ENCODE results near the gene ZNF74. TPM values are rescaled to one million over a fixed set of nuclear protein-coding genes. Genes with fewer than 3 reads are reported as not detected.
"Not testable (repeated sequence)": the region's sequence is repeated elsewhere in the genome, so short reads cannot be mapped to it uniquely, and the experiment has no call there.

Gene ZNF74
- polyA plus RNA-seq, 4 donors, result 13.6 to 21.8 (median 15.9) TPM

GRCh38 chr22:20441631-20442484 is 47.9 kb downstream of the ZNF74 start:
- DNase-seq (ENCODE audit: low read depth in 4 of 4, low spot score in 3 of 4), result no peak

DNA sequence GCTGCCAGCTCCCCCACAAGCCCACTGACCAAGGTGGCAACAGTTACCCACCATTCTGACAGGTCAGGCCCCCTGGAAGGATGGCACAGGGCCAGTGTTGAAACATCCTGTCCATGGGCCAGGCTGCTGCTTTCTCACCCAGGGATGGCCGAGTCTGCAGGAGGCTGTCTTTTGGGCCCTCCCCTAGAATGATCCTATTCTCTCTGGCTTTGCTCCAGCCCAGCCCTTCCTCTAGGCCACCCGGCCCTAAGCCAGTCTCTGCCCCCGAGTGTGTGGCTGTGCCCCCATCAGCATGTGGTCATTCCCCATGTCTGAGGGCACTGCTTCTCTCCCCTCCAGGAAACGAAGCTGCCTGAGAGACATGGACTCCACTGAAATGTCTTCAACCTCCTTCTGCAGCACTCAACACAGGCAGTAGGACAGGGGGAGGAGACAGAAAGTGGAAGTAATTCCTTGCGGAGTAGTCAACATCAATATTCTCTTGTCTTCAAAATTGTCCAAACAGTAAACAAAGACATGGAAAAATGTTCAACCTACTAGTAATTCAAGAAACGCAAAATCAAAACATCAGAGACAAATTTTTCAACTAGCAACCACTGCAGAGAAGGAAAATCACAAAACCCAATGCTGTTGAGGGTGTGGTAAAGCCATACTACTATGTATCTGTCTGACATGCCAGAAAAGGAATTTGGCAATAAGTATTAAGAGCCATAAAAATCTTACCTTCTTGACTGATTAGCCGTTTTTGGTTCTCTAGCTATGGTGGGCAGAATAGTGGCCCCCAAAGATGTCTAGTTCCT is 48.7 kb downstream of the ZNF74 start:
- DNase-seq (ENCODE audit: low read depth in 4 of 4, low spot score in 3 of 4), result no peak

GRCh38 chr22:20444325-20444724 is 50.4 kb downstream of the ZNF74 start:
- DNase-seq (ENCODE audit: low read depth in 4 of 4, low spot score in 3 of 4), result no peak

DNA sequence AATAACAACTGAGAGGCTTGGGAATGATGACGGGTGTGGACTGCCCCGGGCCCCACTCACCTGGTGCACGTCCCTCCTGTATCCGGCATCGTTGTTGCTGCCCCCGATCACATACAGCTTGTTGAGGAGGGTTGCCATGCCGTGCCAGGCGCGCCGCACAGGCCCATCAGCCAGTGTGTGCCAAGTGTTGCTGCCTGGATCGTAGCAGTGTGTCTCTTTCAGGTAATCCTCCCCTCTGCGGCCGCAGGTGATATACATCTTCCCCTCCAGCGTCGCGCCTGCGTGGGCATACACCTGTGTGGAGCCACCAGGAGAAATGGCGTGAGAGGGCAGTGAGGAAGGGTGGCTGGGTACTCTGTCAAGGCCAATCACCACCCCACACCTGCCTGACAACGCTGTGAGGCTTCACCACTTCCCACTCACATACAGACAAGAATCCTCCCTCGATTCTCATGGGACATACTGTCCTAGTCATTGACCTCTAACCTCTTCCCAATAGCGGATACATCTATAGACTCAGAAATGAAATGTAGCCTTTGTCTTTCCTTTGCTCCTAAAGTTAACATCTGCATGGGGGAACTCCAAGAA is 52.5 kb downstream of the ZNF74 start:
- no peak for DNase-seq (ENCODE audit: low read depth in 4 of 4, low spot score in 3 of 4)

DNA sequence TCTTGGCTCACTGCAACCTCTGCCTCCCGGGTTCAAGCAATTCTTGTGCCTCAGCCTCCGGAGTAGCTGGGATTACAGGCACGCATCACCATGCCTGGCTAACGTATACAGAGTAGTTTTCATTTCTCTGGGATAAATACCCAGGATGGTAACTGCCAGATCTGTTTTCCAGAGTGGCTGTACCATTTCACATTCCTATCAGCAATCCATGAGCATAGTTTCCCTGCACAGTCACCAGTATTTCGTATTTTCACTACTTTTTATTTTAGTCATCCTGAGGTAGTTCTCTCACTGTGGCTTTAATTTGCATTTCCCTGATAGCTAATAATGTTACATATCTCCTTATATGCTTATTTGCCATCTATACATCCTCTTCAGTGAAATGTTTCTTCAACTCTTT is 54.7 kb downstream of the ZNF74 start:
- DNase-seq (ENCODE audit: low read depth in 4 of 4, low spot score in 3 of 4), result no peak

DNA sequence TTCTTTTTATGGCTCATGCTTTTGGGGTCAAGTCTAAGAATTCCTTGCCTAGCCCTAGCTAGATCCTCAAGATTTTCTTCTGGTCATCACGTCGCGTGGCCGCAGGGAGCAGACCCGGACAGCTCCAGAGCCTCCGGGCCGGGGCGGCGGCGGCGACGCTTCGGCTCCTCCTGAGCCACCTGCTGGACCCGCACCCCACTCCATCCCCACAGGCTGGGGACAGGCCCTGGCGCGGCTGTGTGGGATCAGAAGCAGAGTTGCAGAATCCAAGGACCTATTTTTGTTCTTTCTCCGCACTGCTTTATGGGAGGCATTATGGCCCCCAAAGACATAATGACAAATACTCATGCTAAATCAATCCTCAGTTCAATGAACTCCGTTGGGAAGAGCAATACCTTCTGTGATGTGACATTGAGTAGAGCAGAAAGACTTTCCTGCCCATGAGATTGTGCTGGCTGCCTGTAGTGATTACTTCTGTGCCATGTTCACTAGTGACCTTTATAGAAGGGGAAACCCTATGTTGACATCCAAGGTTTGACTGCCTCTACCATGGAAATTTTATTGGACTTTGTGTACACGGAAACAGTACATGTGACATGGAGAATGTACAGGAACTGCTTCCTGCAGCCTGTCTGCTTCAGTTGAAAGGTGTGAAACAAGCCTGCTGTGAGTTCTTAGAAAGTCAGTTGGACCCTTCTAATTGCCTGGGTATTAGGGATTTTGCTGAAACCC is 56.0 kb downstream of the ZNF74 start:
- DNase-seq (ENCODE audit: low read depth in 4 of 4, low spot score in 3 of 4), result no peak

GRCh38 chr22:20450551-20450906 is 56.6 kb downstream of the ZNF74 start:
- no peak for DNase-seq (ENCODE audit: low read depth in 4 of 4, low spot score in 3 of 4)

DNA sequence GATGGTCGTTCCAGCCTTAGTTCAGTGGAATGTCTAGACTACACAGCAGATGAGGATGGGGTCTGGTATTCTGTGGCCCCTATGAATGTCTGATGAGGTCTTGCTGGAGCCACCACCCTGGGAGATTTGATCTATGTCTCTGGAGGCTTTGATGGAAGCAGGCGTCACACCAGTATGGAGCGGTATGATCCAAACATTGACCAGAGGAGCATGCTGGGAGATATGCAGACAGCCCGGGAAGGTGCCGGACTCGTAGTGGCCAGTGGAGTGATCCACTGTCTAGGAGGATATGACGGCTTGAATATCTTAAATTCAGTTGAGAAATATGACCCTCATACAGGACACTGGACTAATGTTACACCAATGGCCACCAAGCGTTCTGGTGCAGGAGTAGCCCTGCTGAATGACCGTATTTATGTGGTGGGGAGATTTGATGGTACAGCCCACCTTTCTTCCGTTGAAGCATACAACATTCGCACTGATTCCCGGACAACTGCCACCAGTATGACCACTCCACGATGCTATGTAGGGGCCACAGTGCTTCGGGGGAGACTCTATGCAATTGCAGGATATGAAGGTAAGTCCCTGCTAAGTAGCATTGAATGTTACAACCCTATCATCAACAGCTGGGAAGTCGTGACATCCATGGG is 57.3 kb downstream of the ZNF74 start:
- DNase-seq (ENCODE audit: low read depth in 4 of 4, low spot score in 3 of 4), result not testable (repeated sequence)

DNA sequence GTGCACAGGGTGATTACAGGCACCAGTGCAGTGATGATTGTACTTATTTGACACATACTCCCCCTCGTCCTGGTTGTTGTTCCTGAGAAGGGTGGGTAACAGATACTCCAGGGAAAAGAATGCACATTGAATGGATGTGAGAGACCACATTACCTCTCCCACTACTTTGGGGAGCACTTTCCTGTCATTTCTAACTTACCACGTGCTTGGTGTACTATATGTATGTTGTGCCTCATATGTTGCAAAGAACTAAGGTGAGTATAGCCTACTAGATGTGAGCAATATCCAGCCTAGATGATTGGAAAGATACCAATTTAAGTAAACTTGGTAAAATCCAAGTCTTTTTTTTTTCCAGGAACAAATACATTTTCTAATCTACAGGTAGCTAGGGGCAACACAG is 58.0 kb downstream of the ZNF74 start:
- DNase-seq (ENCODE audit: low read depth in 4 of 4, low spot score in 3 of 4), result no peak

- no peak for DNase-seq (ENCODE audit: low read depth in 4 of 4, low spot score in 3 of 4)
These were observed 59.3 kb downstream of the ZNF74 start for GRCh38 chr22:20453222-20453621.

GRCh38 chr22:20455709-20456063 is 61.7 kb downstream of the ZNF74 start:
- no peak for DNase-seq (ENCODE audit: low read depth in 4 of 4, low spot score in 3 of 4)

DNA sequence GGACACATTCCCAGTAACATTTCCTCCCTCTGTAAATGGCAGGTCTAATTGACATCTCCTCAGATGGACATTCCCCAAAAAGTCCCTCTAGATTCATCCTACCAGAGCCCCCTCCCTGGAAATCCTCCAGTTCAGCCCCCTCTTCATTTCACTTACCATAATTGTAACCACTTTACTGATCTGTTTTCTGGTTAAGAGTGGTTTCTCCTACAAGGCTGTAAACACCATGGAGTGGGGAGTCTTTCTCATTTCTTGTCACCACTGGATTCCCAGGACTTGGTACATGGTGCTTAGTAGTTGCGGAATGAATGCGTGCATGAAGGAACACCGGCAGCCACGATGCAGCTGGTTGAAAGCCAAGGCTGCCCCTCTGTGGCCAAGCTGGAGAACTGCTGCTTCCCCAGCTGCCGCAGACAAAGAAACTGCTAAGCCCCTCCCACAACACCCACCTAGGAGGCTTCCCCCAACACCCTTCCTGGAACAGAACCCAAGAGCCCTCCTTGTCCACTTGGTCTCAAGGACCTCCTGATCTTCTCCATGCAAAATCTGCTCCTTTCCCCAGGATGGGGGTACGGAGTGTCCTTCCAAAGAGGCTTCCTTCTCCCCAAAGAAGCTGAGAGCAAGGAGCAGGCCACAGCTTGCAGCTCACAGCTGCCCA is 62.2 kb downstream of the ZNF74 start:
- peak in 3 of 4 donors; percentile 54 to 65 (median 57) for DNase-seq (ENCODE audit: low read depth in 4 of 4, low spot score in 3 of 4)

GRCh38 chr22:20456722-20457076 is 62.7 kb downstream of the ZNF74 start:
- no peak for DNase-seq (ENCODE audit: low read depth in 4 of 4, low spot score in 3 of 4)

DNA sequence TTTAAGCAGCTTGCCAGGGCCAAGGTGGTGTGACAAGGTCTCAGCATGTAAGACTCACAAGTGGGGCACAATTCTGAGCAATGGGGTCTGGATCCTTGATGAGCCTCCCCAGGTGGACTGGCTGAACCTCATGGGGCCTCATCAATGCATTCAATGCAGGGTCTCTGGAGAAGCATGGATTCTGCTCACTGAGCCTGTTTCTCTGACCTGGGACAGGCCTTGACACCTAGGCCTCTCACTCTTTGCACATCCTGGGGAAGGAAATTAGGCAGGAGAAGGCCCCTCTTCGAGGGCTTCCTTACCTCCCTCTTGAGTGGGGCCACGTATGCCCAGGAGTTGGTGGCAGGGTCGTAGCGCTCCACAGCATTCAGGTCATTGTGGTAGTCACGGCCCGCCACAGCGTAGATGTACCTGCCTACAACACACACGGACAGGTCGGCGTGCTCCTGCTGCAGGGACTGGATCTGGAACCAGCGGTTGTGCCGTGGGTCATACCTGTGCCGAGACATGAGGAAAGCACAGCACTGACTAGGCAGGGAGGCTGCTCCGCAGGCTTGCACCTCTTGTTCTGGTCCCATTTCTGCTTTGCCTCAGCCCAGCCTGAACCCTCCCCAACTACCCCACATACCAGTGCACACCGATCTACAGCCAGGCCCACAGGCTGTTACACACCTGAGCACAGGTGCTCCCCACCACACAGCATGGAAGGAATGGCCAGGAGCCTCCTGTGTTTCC is 63.7 kb downstream of the ZNF74 start:
- DNase-seq (ENCODE audit: low read depth in 4 of 4, low spot score in 3 of 4), result no peak

Other genes with a start within 250 kb of the ZNF74 start
- gene CCDC188, start 243.1 kb upstream of the ZNF74 start, polyA plus RNA-seq (ENCODE audit: insufficient read length in 4 of 4), result 1 to 10 TPM in 3 of 4 donors, under 1 TPM in 1; 0.34 to 2.3 (median 1.4) TPM
- gene RTN4R, start 125.8 kb upstream of the ZNF74 start, polyA plus RNA-seq (ENCODE audit: insufficient read length in 4 of 4), result 10 to 100 TPM in 1 of 4 donors, 1 to 10 TPM in 3; 4.5 to 18.0 (median 7.2) TPM
- 10 to 100 TPM; 41.8 to 61.4 (median 45.7) TPM for gene DGCR6L, start 74.1 kb upstream of the ZNF74 start, polyA plus RNA-seq (ENCODE audit: insufficient read length in 4 of 4)
- 10 to 100 TPM; 15.6 to 39.7 (median 22.4) TPM for gene SCARF2, start 43.7 kb downstream of the ZNF74 start, polyA plus RNA-seq (ENCODE audit: insufficient read length in 4 of 4)
- 10 to 100 TPM; 26.7 to 43.0 (median 34.2) TPM for gene KLHL22, start 101.6 kb downstream of the ZNF74 start, polyA plus RNA-seq (ENCODE audit: insufficient read length in 4 of 4)
- 10 to 100 TPM; 33.3 to 64.4 (median 38.6) TPM for gene MED15, start 113.5 kb downstream of the ZNF74 start, polyA plus RNA-seq (ENCODE audit: insufficient read length in 4 of 4)